H1 (cell line): Measurements from ENCODE around the gene ACSF3. TPM values are rescaled to one million over a fixed set of nuclear protein-coding genes. Genes with fewer than 3 reads are reported as not detected.
A peak's percentile ranks its signal among the peaks of the same experiment; 100 is the strongest.

Experiments
- CTCF ChIA-PET: fragments of 300-600 bp; sonication (Branson Sonifier 250); formaldehyde crosslinking; loops from one replicate; lab custom pipeline; 2021; ENCODE audit not compliant: partially characterized antibody; lab: Charles Lee
- POLR2A ChIA-PET: fragments of 300-600 bp; sonication (Branson Sonifier 250); formaldehyde crosslinking; loops from one replicate; lab custom pipeline; 2021; ENCODE audit warnings: inconsistent platforms; ENCODE audit not compliant: partially characterized antibody; lab: Charles Lee
- DNase-seq, 2 experiments: peaks; one replicate each; pipeline versions ENCODE4 v3.0.0 to v3.0.0-alpha.2; 2010 to 2022; ENCODE audit warnings: low spot score in 2 of 2, low read depth in 1 of 2, mixed read lengths in 1 of 2
- FAIRE-seq: peaks from 2 replicates; lab custom pipeline; 2011; peaks lifted over from hg19 to GRCh38; lab: Jason Lieb, UNC
- H2AFZ ChIP-seq: 2 replicates; pipeline ENCODE4 v1.8.1; 2012; ENCODE audit warnings: low read length, inconsistent platforms
- H2AK5ac ChIP-seq: 2 replicates; pipeline ENCODE4 v1.6.1; 2013; ENCODE audit warnings: low read depth, low read length
- H2BK120ac ChIP-seq: replicated peaks from 2 replicates; pipeline ENCODE3; 2013; ENCODE audit warnings: low read depth, low read length, inconsistent platforms
- H2BK12ac ChIP-seq: 2 replicates; pipeline ENCODE4 v1.6.1; 2013; ENCODE audit warnings: low read depth, low read length
- H2BK15ac ChIP-seq: 2 replicates; pipeline ENCODE4 v1.6.1; 2013; ENCODE audit warnings: low read length
- H2BK20ac ChIP-seq: 2 replicates; pipeline ENCODE4 v1.6.1; 2013; ENCODE audit warnings: low read length
- H2BK5ac ChIP-seq: 2 replicates; pipeline ENCODE4 v1.6.1; 2013; ENCODE audit warnings: low read depth, low read length
- H3K14ac ChIP-seq: 2 replicates; pipeline ENCODE4 v1.6.1; 2013; ENCODE audit warnings: inconsistent platforms; ENCODE audit not compliant: insufficient read length
- H3K18ac ChIP-seq: 2 replicates; pipeline ENCODE4 v1.6.1; 2013; ENCODE audit warnings: low read length; ENCODE audit errors: extremely low read depth
- H3K23ac ChIP-seq: 2 replicates; pipeline ENCODE4 v1.6.1; 2013; ENCODE audit warnings: inconsistent platforms; ENCODE audit not compliant: insufficient read length
- H3K23me2 ChIP-seq: 2 replicates; pipeline ENCODE4 v1.6.1; 2013; ENCODE audit warnings: low read depth, low read length
- H3K27ac ChIP-seq: 2 replicates; pipeline ENCODE4 v1.6.1; 2011; ENCODE audit warnings: low read depth, low read length, inconsistent platforms
- H3K27me3 ChIP-seq, 4 experiments: replicated peaks in 1 of 4; 1 replicate in 1 of 4; 2 replicates in 3 of 4; pipeline versions ENCODE4 v1.6.1 to v1.8.1; 2011 to 2013; ENCODE audit warnings: low read length in 3 of 4, mild to moderate bottlenecking in 3 of 4, inconsistent platforms in 2 of 4, mixed read lengths in 2 of 4, moderate library complexity in 1 of 4; ENCODE audit not compliant: control insufficient read depth in 3 of 4, insufficient read depth in 3 of 4; ENCODE audit errors: extremely low read depth in 1 of 4
- H3K36me3 ChIP-seq, 4 experiments: 2 replicates each; pipeline versions ENCODE4 v1.6.1 to v1.8.1; 2011 to 2013; ENCODE audit warnings: mild to moderate bottlenecking in 4 of 4, low read length in 3 of 4, moderate library complexity in 2 of 4, control low read depth in 1 of 4, inconsistent platforms in 1 of 4; ENCODE audit not compliant: insufficient read depth in 4 of 4, control insufficient read depth in 2 of 4
- H3K4ac ChIP-seq: replicated peaks from 2 replicates; pipeline ENCODE3; 2013; ENCODE audit warnings: low read length, low read depth, mixed read lengths, inconsistent platforms; ENCODE audit not compliant: insufficient read length
- H3K4me1 ChIP-seq, 4 experiments: replicated peaks in 1 of 4; 1 replicate in 1 of 4; 2 replicates in 3 of 4; pipeline versions ENCODE4 v1.6.1 to v1.8.1; 2011 to 2013; ENCODE audit warnings: low read length in 3 of 4, inconsistent platforms in 2 of 4, mixed read lengths in 1 of 4; ENCODE audit not compliant: insufficient read depth in 4 of 4, control insufficient read depth in 3 of 4
- H3K4me2 ChIP-seq, 2 experiments: 2 replicates each; pipeline versions ENCODE4 v1.6.1 to v1.8.1; 2011 to 2013; ENCODE audit warnings: low read depth in 2 of 2, low read length in 2 of 2, control low read depth in 1 of 2, inconsistent platforms in 1 of 2, mild to moderate bottlenecking in 1 of 2; ENCODE audit not compliant: insufficient read depth in 1 of 2
- H3K4me3 ChIP-seq, 4 experiments: fragments of 200-600, 300-600 bp in 1 of 4; sonication (generic), shearing (Covaris generic), sonication (Bioruptor Twin) in 1 of 4; 2 replicates each; pipeline versions ENCODE4 v1.5.1 to v1.8.1; 2011 to 2016; ENCODE audit warnings: low read length in 4 of 4, low read depth in 3 of 4, control low read depth in 2 of 4, inconsistent platforms in 2 of 4, mild to moderate bottlenecking in 2 of 4, mixed read lengths in 1 of 4, moderate library complexity in 1 of 4; ENCODE audit not compliant: insufficient read depth in 2 of 4; ENCODE audit errors: extremely low read depth in 1 of 4
- H3K56ac ChIP-seq: replicated peaks from 2 replicates; pipeline ENCODE3; 2013; ENCODE audit warnings: low read depth, mild to moderate bottlenecking, mixed read lengths, low read length, inconsistent platforms; ENCODE audit not compliant: insufficient read length
- H3K79me1 ChIP-seq: 2 replicates; pipeline ENCODE4 v1.6.1; 2013; ENCODE audit warnings: low read depth, low read length, control low read depth
- H3K79me2 ChIP-seq, 2 experiments: 2 replicates each; pipeline versions ENCODE4 v1.6.1 to v1.8.1; 2012 to 2013; ENCODE audit warnings: low read length in 2 of 2, mild to moderate bottlenecking in 2 of 2, inconsistent platforms in 1 of 2; ENCODE audit not compliant: insufficient read depth in 2 of 2, control insufficient read depth in 1 of 2
- H3K9ac ChIP-seq, 4 experiments: replicated peaks in 1 of 4; 1 replicate in 1 of 4; 2 replicates in 3 of 4; pipeline versions ENCODE4 v1.6.1 to v1.8.1; 2011 to 2013; ENCODE audit warnings: low read depth in 3 of 4, low read length in 3 of 4, control low read depth in 2 of 4, mild to moderate bottlenecking in 2 of 4, moderate library complexity in 2 of 4, inconsistent platforms in 1 of 4; ENCODE audit errors: extremely low read depth in 1 of 4
- H3K9me3 ChIP-seq, 2 experiments: 2 replicates each; pipeline versions ENCODE4 v1.6.1 to v1.8.1; 2012 to 2013; ENCODE audit warnings: mild to moderate bottlenecking in 2 of 2, moderate library complexity in 2 of 2, control low read depth in 1 of 2, inconsistent platforms in 1 of 2, low read depth in 1 of 2, low read length in 1 of 2, mixed read lengths in 1 of 2; ENCODE audit not compliant: insufficient read depth in 2 of 2
- H4K20me1 ChIP-seq, 2 experiments: replicated peaks in 1 of 2; 2 replicates each; pipeline versions ENCODE3 to v1.8.1; 2011 to 2013; ENCODE audit warnings: inconsistent platforms in 2 of 2, low read length in 2 of 2, mild to moderate bottlenecking in 1 of 2; ENCODE audit not compliant: insufficient read depth in 2 of 2, control insufficient read depth in 1 of 2
- H4K5ac ChIP-seq: 2 replicates; pipeline ENCODE4 v1.6.1; 2013; ENCODE audit warnings: low read length, low read depth, mixed read lengths, inconsistent platforms; ENCODE audit not compliant: insufficient read length
- H4K8ac ChIP-seq: 2 replicates; pipeline ENCODE4 v1.8.0; 2013; ENCODE audit warnings: mild to moderate bottlenecking, moderate library complexity, low read length, inconsistent platforms; ENCODE audit not compliant: insufficient read depth; ENCODE audit errors: extremely low read depth
- H4K91ac ChIP-seq: replicated peaks from 2 replicates; pipeline ENCODE3; 2013; ENCODE audit warnings: low read length, mixed read lengths, inconsistent platforms; ENCODE audit not compliant: insufficient read length
- ASH2L ChIP-seq: fragments of 200-600, 300-600 bp; sonication (generic); IDR thresholded peaks from one replicate; pipeline ENCODE4 v1.7.1; 2017; ENCODE audit warnings: low read length
- HDAC2 ChIP-seq, 2 experiments: fragments of 300-600 bp in 1 of 2; sonication (generic) in 1 of 2; IDR thresholded peaks; 2 replicates each; pipeline ENCODE4 v1.6.1; 2011 to 2012; ENCODE audit warnings: low read depth in 2 of 2, low read length in 2 of 2, mild to moderate bottlenecking in 2 of 2, moderate library complexity in 2 of 2, borderline replicate concordance in 1 of 2, inconsistent platforms in 1 of 2
- JUN ChIP-seq: IDR thresholded peaks from 2 replicates; pipeline ENCODE4 v1.6.1; 2011; ENCODE audit warnings: low read depth, mild to moderate bottlenecking, improper control_type of control experiment, low read length
- KDM5A ChIP-seq: fragments of 200-600 bp; IDR thresholded peaks from 2 replicates; pipeline ENCODE4 v1.7.1; 2012; ENCODE audit warnings: mild to moderate bottlenecking, low read length, inconsistent platforms, mixed read lengths
- SAP30 ChIP-seq: fragments of 300-600 bp; sonication (generic); IDR thresholded peaks from 2 replicates; pipeline ENCODE4 v1.7.1; 2012; ENCODE audit warnings: low read length, moderate library complexity, mild to moderate bottlenecking, inconsistent platforms; ENCODE audit not compliant: insufficient read depth, insufficient replicate concordance
- WGBS, 2 experiments: shearing (Covaris generic) in 1 of 2; methylation state at CpG; one replicate each; pipeline versions ENCODE4 v1.1.6 to v1.1.7; 2013 to 2015; ENCODE audit warnings: low lambda C conversion rate in 2 of 2, mixed read lengths in 2 of 2, inconsistent platforms in 1 of 2, low coverage in 1 of 2, missing lambda C conversion rate in 1 of 2; ENCODE audit not compliant: insufficient replicate concordance in 2 of 2, insufficient coverage in 1 of 2, insufficient read length in 1 of 2; ENCODE audit errors: extremely low coverage in 1 of 2, missing lambda C conversion rate in 1 of 2; 5-methylcytosine and 5-hydroxymethylcytosine counted together
- polyA plus RNA-seq, 7 experiments: library from polyadenylated mRNA; depleted of rRNA in 3 of 7; stranded (reverse) in 5 of 7; unstranded in 2 of 7; fragments of >200 nt in 5 of 7; fragments of 200-250 nt in 2 of 7; gene quantifications; 1 replicate in 5 of 7; 2 replicates in 1 of 7; 4 replicates in 1 of 7; pipeline versions ENCODE4 v1.2.1 to v1.2.3, GENCODE V29; 2011 to 2013; ENCODE audit warnings: missing spikeins in 2 of 7, mixed read lengths in 2 of 7
- total RNA-seq: library from RNA; stranded (reverse); fragmentation: NEBNext Ultra II Directional; extraction: Animal tissue kit (Norgen Biotek cat#: 25700); gene quantifications from 2 replicates; pipeline ENCODE4 v1.2.1, GENCODE V29; 2021

The ACSF3 gene
- total and polyA plus RNA-seq, 2 of the 8 experiments (the other 6 are each of a cell fraction or from before 2014, with no cell fraction given): 15.6 to 22.9 TPM

DNA sequence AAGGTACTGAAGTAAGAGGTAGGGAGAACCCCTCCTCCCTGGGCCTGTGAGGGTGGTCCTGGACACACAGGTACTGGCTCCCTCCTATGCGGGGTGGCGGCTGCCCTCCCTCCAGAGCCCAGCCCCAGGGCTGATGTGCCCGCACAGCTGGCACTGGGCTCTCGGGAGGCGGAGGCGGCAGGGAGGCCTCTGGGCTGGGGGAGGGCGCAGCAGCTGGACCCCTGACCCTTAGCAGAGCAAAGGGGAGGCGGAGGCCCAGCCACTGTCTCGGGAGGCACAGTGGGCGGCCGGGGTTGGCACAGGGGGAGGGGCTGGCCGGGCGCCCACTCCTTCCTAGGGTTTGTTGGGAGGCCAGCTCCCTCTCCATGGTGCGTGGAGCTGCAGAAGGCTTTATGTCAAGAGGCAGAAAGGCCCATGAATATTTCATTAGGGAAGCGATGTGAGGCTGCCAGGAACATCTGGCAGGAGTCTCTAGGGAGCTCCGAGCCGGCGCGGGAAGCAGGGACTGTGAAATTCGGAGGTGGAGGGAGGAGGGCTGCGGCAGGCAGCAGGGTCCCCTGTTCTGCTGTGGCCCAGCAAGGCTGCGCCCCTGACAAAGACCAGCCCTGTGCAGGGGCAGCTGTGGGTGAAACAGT lies 44.1 kb upstream of the ACSF3 start:
- H3K79me2 ChIP-seq: no peaks in the 10 kb centered on the region
- H4K20me1 ChIP-seq: peaks cover 0 to 2% of the 10 kb centered on the region in 2 experiments
- no peak overlapping the region for H2AK5ac ChIP-seq
- no peak overlapping the region for H4K91ac ChIP-seq
- H3K23ac ChIP-seq: no peak overlapping the region
- H3K18ac ChIP-seq: no peak overlapping the region; the same call in 1 of the 2 replicates
- DNase-seq (no peak), FAIRE-seq (no peak)
- no peak overlapping the region for H3K27ac ChIP-seq
- no peak overlapping the region for H2BK120ac ChIP-seq
- H3K23me2 ChIP-seq: peaks cover 3% of the 10 kb centered on the region; the same call in 1 of the 2 replicates
- 0 out of 2 replicates have a peak overlapping the region, but pooled peaks have one; percentile 60 for H2BK12ac ChIP-seq
- no peak overlapping the region for H3K9ac ChIP-seq
- no peak overlapping the region for H2AFZ ChIP-seq
- 91% methylated on average over 15 of the region's 22 CpGs; no CpG with 5 or more reads in 1 of the 2 experiments for WGBS, 2 experiments
- H3K4me2 ChIP-seq: no peak overlapping the region
- POLR2A ChIA-PET: interaction anchor here (1.0 to 1.3 kb wide), 2 partner anchors 11 to 39 kb away, joined by 3 read pairs; no protein-coding TSS in a partner anchor
- H4K8ac ChIP-seq: no peak overlapping the region
- no peaks in the 10 kb centered on the region for H3K36me3 ChIP-seq
- no peak overlapping the region for H2BK20ac ChIP-seq
- H3K14ac ChIP-seq: no peak overlapping the region
- no peaks in the 10 kb centered on the region for H3K9me3 ChIP-seq
- no peak overlapping the region for H3K4ac ChIP-seq
- no peaks in the 10 kb centered on the region for H3K27me3 ChIP-seq
- no peak overlapping the region for H2BK5ac ChIP-seq
- H3K4me1 ChIP-seq: peaks cover 0 to 7% (median 3%) of the 10 kb centered on the region in 4 experiments; a peak in 3 of 7 replicates
- no peak overlapping the region for H4K5ac ChIP-seq
- no peaks in the 10 kb centered on the region for H3K79me1 ChIP-seq
- no peak overlapping the region for H3K56ac ChIP-seq
- CTCF ChIA-PET: interaction anchor here (0.6 to 1.8 kb wide), 4 partner anchors 12 to 437 kb away, joined by 3 to 5 read pairs (median 4); no protein-coding TSS in a partner anchor
- H3K4me3 ChIP-seq: no peak overlapping the region
- H2BK15ac ChIP-seq: 0 out of 2 replicates have a peak overlapping the region, but pooled peaks have one; percentile 72
- TF ChIP-seq KDM5A (no peak), ASH2L (no peak), HDAC2 (IDR thresholded peaks at IDR 0.05; ENCODE audit: borderline replicate concordance in 1 of 2, low read depth in 2 of 2, low read length in 2 of 2) (no peak), JUN (no peak), SAP30 (no peak)
